HepG2 (cell line): ENCODE data around the gene KLHDC1. TPM values are rescaled to one million over a fixed set of nuclear protein-coding genes. Genes with fewer than 3 reads are reported as not detected.

Experiments
- ATAC-seq: fragments of 200-7000 bp; cut with Tn5 transposase; 3 replicates; pipeline ENCODE4 v1.9.1; 2020; ENCODE audit warnings: mild to moderate bottlenecking, moderate library complexity
- BruUV-seq: library from RNA; stranded (reverse); fragments of 400-500 nt; replicated peaks from 2 replicates; lab custom pipeline; 2021; lab: Mats Ljungman, UMichigan
- CTCF ChIA-PET: fragments of 300-600 bp; formaldehyde crosslinking; extraction: SDS; loops from one replicate; lab custom pipeline; 2021; ENCODE audit warnings: low total read pairs, inconsistent platforms, low intra/inter-chr PET ratio; lab: Yijun Ruan, JAX
- POLR2A ChIA-PET: fragments of 350-600 bp; sonication (Branson Sonifier 250); formaldehyde crosslinking; loops from one replicate; lab custom pipeline; 2020; ENCODE audit warnings: antibody characterized with exemption, inconsistent platforms; lab: Yijun Ruan, JAX
- DNase-seq: peaks from one replicate; pipeline ENCODE4 v3.0.0-alpha.2; 2015; ENCODE audit warnings: low spot score
- FAIRE-seq: peaks from 3 replicates; lab custom pipeline; 2011; peaks lifted over from hg19 to GRCh38; lab: Jason Lieb, UNC
- H2AFZ ChIP-seq: one replicate; pipeline ENCODE4 v1.6.1; 2011; ENCODE audit warnings: low read length, inconsistent platforms
- H3K27ac ChIP-seq: fragments of 300-600 bp; 3 replicates; pipeline ENCODE4 v1.8.0; 2011; ENCODE audit warnings: mixed run types, mild to moderate bottlenecking, mixed read lengths, low read length, inconsistent platforms; ENCODE audit not compliant: insufficient read depth; ENCODE audit errors: extremely low read length
- H3K27me3 ChIP-seq, 2 experiments: fragments of 200-600 bp in 1 of 2; 2 replicates in 1 of 2; 3 replicates in 1 of 2; pipeline versions ENCODE4 v1.6.0 to v1.8.0; 2011; ENCODE audit warnings: low read length in 2 of 2, mild to moderate bottlenecking in 2 of 2, moderate library complexity in 2 of 2, inconsistent platforms in 1 of 2; ENCODE audit not compliant: insufficient read depth in 2 of 2, control insufficient read depth in 1 of 2
- H3K36me3 ChIP-seq, 2 experiments: fragments of 200-600 bp in 1 of 2; replicated peaks in 1 of 2; 2 replicates in 1 of 2; 3 replicates in 1 of 2; pipeline versions ENCODE4 v1.5.1 to v1.8.0; 2011; ENCODE audit warnings: low read length in 2 of 2, inconsistent platforms in 1 of 2; ENCODE audit not compliant: insufficient read depth in 2 of 2, control insufficient read depth in 1 of 2
- H3K4me1 ChIP-seq: 2 replicates; pipeline ENCODE4 v1.5.1; 2012; ENCODE audit warnings: low read length, inconsistent platforms; ENCODE audit not compliant: insufficient read depth
- H3K4me2 ChIP-seq: 2 replicates; pipeline ENCODE4 v1.6.0; 2011; ENCODE audit warnings: low read depth, low read length, inconsistent platforms
- H3K4me3 ChIP-seq, 3 experiments: fragments of 200-600 bp in 1 of 3; sonication (generic), shearing (Covaris generic) in 1 of 3; replicated peaks in 1 of 3; 2 replicates each; pipeline ENCODE4 v1.5.1; 2011 to 2016; ENCODE audit warnings: low read length in 3 of 3, inconsistent platforms in 2 of 3, low read depth in 2 of 3, mild to moderate bottlenecking in 2 of 3, control low read depth in 1 of 3, mixed read lengths in 1 of 3; ENCODE audit not compliant: insufficient read depth in 1 of 3
- H3K79me2 ChIP-seq: one replicate; pipeline ENCODE4 v1.6.1; 2011; ENCODE audit warnings: low read length, inconsistent platforms; ENCODE audit not compliant: insufficient read depth
- H3K9ac ChIP-seq: 2 replicates; pipeline ENCODE4 v1.6.0; 2011; ENCODE audit warnings: mild to moderate bottlenecking, low read depth, low read length, inconsistent platforms; ENCODE audit not compliant: insufficient read depth
- H3K9me3 ChIP-seq: 2 replicates; pipeline ENCODE4 v1.5.1; 2012; ENCODE audit warnings: mild to moderate bottlenecking, low read length
- H4K20me1 ChIP-seq: 2 replicates; pipeline ENCODE4 v1.6.0; 2011; ENCODE audit warnings: inconsistent platforms, mild to moderate bottlenecking, low read length, moderate library complexity; ENCODE audit not compliant: insufficient read depth
- PHF5A ChIP-seq: IDR thresholded peaks from one replicate; pipeline ENCODE4 v1.6.1; 2018; ENCODE audit warnings: low read depth, missing genetic modification reagents; ENCODE audit not compliant: unreplicated experiment
- RBAK ChIP-seq: sonication (generic); formaldehyde crosslinking; IDR thresholded peaks from 2 replicates; pipeline ENCODE4 v1.5.1; 2020; ENCODE audit warnings: mild to moderate bottlenecking, missing genetic modification reagents
- WGBS: methylation state at CpG from one replicate; pipeline ENCODE4 v1.1.6; 2017; ENCODE audit warnings: low lambda C conversion rate; 5-methylcytosine and 5-hydroxymethylcytosine counted together
- in situ Hi-C: cut with HindIII; loops from 2 replicates; pipeline ENCODE4 v1.10.0; 2017; ENCODE audit warnings: low pct_unique_long_range_greater_than_20kb; ENCODE audit not compliant: extremely low pct_ligation_motif_present
- intact Hi-C: fragments of 100-400 bp; cut with micrococcal nuclease; formaldehyde crosslinking; loops from one replicate; pipeline ENCODE4 v1.10.0; 2022; ENCODE audit not compliant: unreplicated experiment
- polyA plus RNA-seq, 8 experiments: library from polyadenylated mRNA; depleted of rRNA in 3 of 8; stranded (reverse) in 7 of 8; unstranded in 1 of 8; fragments of >200 nt; fragmentation: Illumina TruSeq in 4 of 8; extraction: Trizol in 4 of 8; gene quantifications; 2 replicates each; pipeline versions ENCODE4 v1.2.1 to v1.2.3, GENCODE V29; 2011 to 2016; ENCODE audit warnings: low read depth in 4 of 8, missing spikeins in 1 of 8, mixed read lengths in 1 of 8; ENCODE audit not compliant: insufficient read depth in 1 of 8
- total RNA-seq, 5 experiments: library from RNA; depleted of rRNA; stranded (reverse); fragments of >200 nt; fragmentation: Illumina TruSeq; extraction: Trizol; gene quantifications; 2 replicates each; pipeline ENCODE4 v1.2.3, GENCODE V29; 2016; ENCODE audit warnings: low read depth in 1 of 5
- TF ChIP-seq, protein P1 (sequence below): IDR thresholded peaks from 2 replicates; pipeline ENCODE4 v1.6.1; 2016; ENCODE audit warnings: low read depth, borderline replicate concordance
- TF ChIP-seq, protein P2 (sequence below), 2 experiments: sonication (generic) in 1 of 2; formaldehyde crosslinking in 1 of 2; IDR thresholded peaks; 2 replicates each; pipeline versions ENCODE4 v1.6.1 to v1.9.0; 2014 to 2022; ENCODE audit warnings: antibody characterized with exemption in 1 of 2, borderline replicate concordance in 1 of 2, inconsistent platforms in 1 of 2, low read depth in 1 of 2, missing genetic modification reagents in 1 of 2
- TF ChIP-seq, protein P3 (sequence below): sonication (generic); formaldehyde crosslinking; IDR thresholded peaks from 2 replicates; pipeline ENCODE4 v1.4.0; 2020; ENCODE audit warnings: mild to moderate bottlenecking, missing genetic modification reagents

KLHDC1 gene
- total and polyA plus RNA-seq, 2 of the 13 experiments (the other 11 are each of a cell fraction or from before 2014, with no cell fraction given) = 0.11 TPM; not detected in 1

DNA sequence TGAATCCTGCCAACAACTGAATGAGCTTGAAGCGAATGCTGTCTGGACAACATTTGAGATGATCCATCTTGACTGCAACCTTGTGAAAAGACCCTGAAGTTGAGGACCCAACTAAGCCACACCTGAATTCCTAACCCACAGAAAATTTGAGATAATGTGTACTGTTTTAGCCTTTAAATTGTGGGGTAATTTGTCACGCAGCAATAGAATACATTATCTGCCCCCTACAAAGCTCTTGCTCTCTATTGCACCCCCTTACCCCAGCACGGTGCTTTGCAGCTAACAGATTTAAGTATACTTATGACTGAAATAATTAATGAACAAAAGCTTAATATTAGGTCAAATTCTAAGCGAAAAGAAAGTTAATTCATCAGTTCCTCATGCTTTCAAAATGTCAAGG is 6.5 kb upstream of the KLHDC1 start:
- 94% methylated on average over 4 of the region's 4 CpGs for WGBS
- no peak for FAIRE-seq
- peaks cover 37% of the 10 kb centered on the region for H3K4me1 ChIP-seq
- no peak overlapping the region for H2AFZ ChIP-seq
- TF ChIP-seq RBAK = peak; percentile 90
- TF ChIP-seq PHF5A = no peak
- TF ChIP-seq, all 625 proteins: peak for 1
- Histone ChIP-seq H3K4me3 (peak overlapping the region in 2 of 3 experiments; percentile 21 to 81; a peak in 1 of 6 replicates), H4K20me1 (no peaks in the 10 kb centered on the region), H3K9me3 (no peaks in the 10 kb centered on the region), H3K4me2 (peak overlapping the region; percentile 81), H3K27ac (no peak overlapping the region), H3K79me2 (peaks cover 25% of the 10 kb centered on the region), H3K9ac (no peak overlapping the region), H3K36me3 (peaks cover 0 to 10% of the 10 kb centered on the region in 2 experiments; a peak in 3 of 5 replicates), H3K27me3 (no peaks in the 10 kb centered on the region; a peak in 1 of 5 replicates)
- ATAC-seq (no peak), DNase-seq (no peak)
- in situ Hi-C loops (no loop called here), intact Hi-C loops (no loop called here)
- POLR2A ChIA-PET = interaction anchor here (2.5 to 3.5 kb wide), 3 partner anchors 52 to 84 kb away, joined by 10 to 28 read pairs (median 23); partner anchors contain the start of genes DNAAF2 and KLHDC2
- no TSS peak for BruUV-seq
- CTCF ChIA-PET = no interaction called here

GRCh38 chr14:49687942-49688700 is 4.8 kb upstream of the KLHDC1 start, which contains the start of gene POLE2:
Gene POLE2 (minus strand): TSS chr14:49688214. CDS start chr14:49688203, 11 bp downstream.
- H3K79me2 ChIP-seq = peaks cover 25% of the 10 kb centered on the region
- POLR2A ChIA-PET = interaction anchor here (0.6 to 3.5 kb wide), 10 partner anchors 10 to 165 kb away, joined by 3 to 28 read pairs (median 6); partner anchors contain the start of genes DNAAF2, KLHDC2, MGAT2 and NEMF
- BruUV-seq = no TSS peak
- intact Hi-C loops (no loop called here), in situ Hi-C loops (no loop called here)
- peak; percentile 55 for DNase-seq
- H3K36me3 ChIP-seq = peaks cover 0 to 1% of the 10 kb centered on the region in 2 experiments; a peak in 1 of 5 replicates
- H3K9ac ChIP-seq = peak within 1 kb of the TSS; percentile 83
- no peak for FAIRE-seq
- peak within 1 kb of the TSS; percentile 81 for H3K4me2 ChIP-seq
- H3K4me3 ChIP-seq = peak within 1 kb of the TSS; percentile 73 to 88 (median 81)
- H4K20me1 ChIP-seq = no peaks in the 10 kb centered on the region
- H2AFZ ChIP-seq = peak within 1 kb of the TSS; percentile 65
- ATAC-seq = peak; percentile 91
- 29% methylated on average over 36 of the region's 67 CpGs for WGBS
- peak within 1 kb of the TSS; percentile 72 for H3K27ac ChIP-seq
- no peaks in the 10 kb centered on the region for H3K9me3 ChIP-seq
- no peaks in the 10 kb centered on the region; a peak in 1 of 5 replicates for H3K27me3 ChIP-seq
- CTCF ChIA-PET = no interaction called here
- peaks cover 48% of the 10 kb centered on the region for H3K4me1 ChIP-seq
- TF ChIP-seq, protein P1, sequence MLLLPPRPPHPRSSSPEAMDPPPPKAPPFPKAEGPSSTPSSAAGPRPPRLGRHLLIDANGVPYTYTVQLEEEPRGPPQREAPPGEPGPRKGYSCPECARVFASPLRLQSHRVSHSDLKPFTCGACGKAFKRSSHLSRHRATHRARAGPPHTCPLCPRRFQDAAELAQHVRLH (CRISPR knock-in tag) = peak; percentile 62; the same call in 1 of the 2 replicates
- TF ChIP-seq, protein P2, sequence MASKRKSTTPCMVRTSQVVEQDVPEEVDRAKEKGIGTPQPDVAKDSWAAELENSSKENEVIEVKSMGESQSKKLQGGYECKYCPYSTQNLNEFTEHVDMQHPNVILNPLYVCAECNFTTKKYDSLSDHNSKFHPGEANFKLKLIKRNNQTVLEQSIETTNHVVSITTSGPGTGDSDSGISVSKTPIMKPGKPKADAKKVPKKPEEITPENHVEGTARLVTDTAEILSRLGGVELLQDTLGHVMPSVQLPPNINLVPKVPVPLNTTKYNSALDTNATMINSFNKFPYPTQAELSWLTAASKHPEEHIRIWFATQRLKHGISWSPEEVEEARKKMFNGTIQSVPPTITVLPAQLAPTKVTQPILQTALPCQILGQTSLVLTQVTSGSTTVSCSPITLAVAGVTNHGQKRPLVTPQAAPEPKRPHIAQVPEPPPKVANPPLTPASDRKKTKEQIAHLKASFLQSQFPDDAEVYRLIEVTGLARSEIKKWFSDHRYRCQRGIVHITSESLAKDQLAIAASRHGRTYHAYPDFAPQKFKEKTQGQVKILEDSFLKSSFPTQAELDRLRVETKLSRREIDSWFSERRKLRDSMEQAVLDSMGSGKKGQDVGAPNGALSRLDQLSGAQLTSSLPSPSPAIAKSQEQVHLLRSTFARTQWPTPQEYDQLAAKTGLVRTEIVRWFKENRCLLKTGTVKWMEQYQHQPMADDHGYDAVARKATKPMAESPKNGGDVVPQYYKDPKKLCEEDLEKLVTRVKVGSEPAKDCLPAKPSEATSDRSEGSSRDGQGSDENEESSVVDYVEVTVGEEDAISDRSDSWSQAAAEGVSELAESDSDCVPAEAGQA (IDR thresholded peaks at IDR 0.05; ENCODE audit: low read depth) = peak; percentile 54; the same call in 1 of the 2 replicates
- TF ChIP-seq, protein P2 (CRISPR knock-in tag; IDR thresholded peaks at IDR 0.05; ENCODE audit: borderline replicate concordance) = peak; percentile 37; the same call in 1 of the 2 replicates
- TF ChIP-seq, protein P3, sequence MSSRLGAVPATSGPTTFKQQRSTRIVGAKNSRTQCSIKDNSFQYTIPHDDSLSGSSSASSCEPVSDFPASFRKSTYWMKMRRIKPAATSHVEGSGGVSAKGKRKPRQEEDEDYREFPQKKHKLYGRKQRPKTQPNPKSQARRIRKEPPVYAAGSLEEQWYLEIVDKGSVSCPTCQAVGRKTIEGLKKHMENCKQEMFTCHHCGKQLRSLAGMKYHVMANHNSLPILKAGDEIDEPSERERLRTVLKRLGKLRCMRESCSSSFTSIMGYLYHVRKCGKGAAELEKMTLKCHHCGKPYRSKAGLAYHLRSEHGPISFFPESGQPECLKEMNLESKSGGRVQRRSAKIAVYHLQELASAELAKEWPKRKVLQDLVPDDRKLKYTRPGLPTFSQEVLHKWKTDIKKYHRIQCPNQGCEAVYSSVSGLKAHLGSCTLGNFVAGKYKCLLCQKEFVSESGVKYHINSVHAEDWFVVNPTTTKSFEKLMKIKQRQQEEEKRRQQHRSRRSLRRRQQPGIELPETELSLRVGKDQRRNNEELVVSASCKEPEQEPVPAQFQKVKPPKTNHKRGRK (CRISPR knock-in tag) = peak; percentile 65; the same call in 1 of the 2 replicates
